Loucy (cell line): ENCODE results near the gene TACR1.

Experiments used
- H2AFZ ChIP-seq: fragments of 200-600 bp; sonication (generic); 2 replicates; pipeline ENCODE4 v1.6.0; 2016; ENCODE audit warnings: antibody characterized with exemption, mild to moderate bottlenecking, low read length, moderate library complexity
- H3F3A ChIP-seq: fragments of 200-600 bp; 2 replicates; pipeline ENCODE4 v1.6.0; 2016; ENCODE audit warnings: antibody characterized with exemption, low read depth, mild to moderate bottlenecking
- H3K27me3 ChIP-seq: fragments of 200-600 bp; sonication (generic); 2 replicates; pipeline ENCODE4 v1.6.1; 2014; ENCODE audit warnings: low read length, mild to moderate bottlenecking; ENCODE audit not compliant: insufficient read depth, poor library complexity, severe bottlenecking
- H3K36me3 ChIP-seq: fragments of 200-600 bp; sonication (generic); 2 replicates; pipeline ENCODE4 v1.6.1; 2016; ENCODE audit warnings: low read length; ENCODE audit not compliant: insufficient read depth
- H3K4me1 ChIP-seq: fragments of 200-600 bp; sonication (generic); 2 replicates; pipeline ENCODE4 v1.5.1; 2014; ENCODE audit warnings: low read length, mild to moderate bottlenecking; ENCODE audit not compliant: insufficient read depth, poor library complexity, severe bottlenecking
- H3K4me2 ChIP-seq: fragments of 200-600 bp; sonication (generic); 2 replicates; pipeline ENCODE4 v1.6.0; 2014; ENCODE audit warnings: antibody characterized with exemption, low read length, low read depth, mild to moderate bottlenecking; ENCODE audit not compliant: poor library complexity, severe bottlenecking
- H3K4me3 ChIP-seq: fragments of 200-600 bp; sonication (generic); 2 replicates; pipeline ENCODE4 v1.5.1; 2014; ENCODE audit warnings: low read length, mild to moderate bottlenecking, mixed read lengths; ENCODE audit not compliant: poor library complexity, severe bottlenecking
- H3K79me2 ChIP-seq: fragments of 200-600 bp; sonication (generic); 2 replicates; pipeline ENCODE4 v1.6.1; 2014; ENCODE audit warnings: low read length; ENCODE audit not compliant: insufficient read depth
- H3K9ac ChIP-seq: fragments of 200-600 bp; sonication (generic); 2 replicates; pipeline ENCODE4 v1.6.0; 2014; ENCODE audit warnings: mild to moderate bottlenecking, low read depth, low read length, moderate library complexity; ENCODE audit not compliant: poor library complexity, severe bottlenecking
- H3K9me2 ChIP-seq: fragments of 200-600 bp; sonication (generic); replicated peaks from 2 replicates; pipeline ENCODE4 v1.6.1; 2016; ENCODE audit warnings: low read depth, low read length, mixed read lengths
- H3K9me3 ChIP-seq: fragments of 200-600 bp; sonication (generic); 2 replicates; pipeline ENCODE4 v1.6.1; 2014; ENCODE audit warnings: mild to moderate bottlenecking, antibody characterized with exemption, low read length, low read depth; ENCODE audit not compliant: insufficient read depth
- H4K20me1 ChIP-seq: fragments of 200-600 bp; sonication (generic); 2 replicates; pipeline ENCODE4 v1.6.0; 2014; ENCODE audit warnings: antibody characterized with exemption, low read length, mild to moderate bottlenecking; ENCODE audit not compliant: insufficient read depth, poor library complexity, severe bottlenecking
- CTCF ChIP-seq: fragments of 200-600 bp; sonication (generic); conservative IDR thresholded peaks from 2 replicates; pipeline ENCODE4 v1.5.1; 2014; ENCODE audit warnings: mild to moderate bottlenecking, antibody characterized with exemption, low read length
- EZH2phosphoT487 ChIP-seq: fragments of 200-600 bp; IDR thresholded peaks from 2 replicates; pipeline ENCODE4 v1.6.1; 2018; ENCODE audit warnings: antibody characterized with exemption, mild to moderate bottlenecking, moderate library complexity, borderline replicate concordance

TACR1 gene

GRCh38 chr2:75002007-75002406 is 197.3 kb downstream of the TACR1 start:
- no peak overlapping the region for H3K9ac ChIP-seq
- H3K27me3 ChIP-seq = no peaks in the 10 kb centered on the region
- H3K9me3 ChIP-seq = no peaks in the 10 kb centered on the region
- H3K4me1 ChIP-seq = no peaks in the 10 kb centered on the region
- no peak overlapping the region for H3K4me3 ChIP-seq
- no peaks in the 10 kb centered on the region for H4K20me1 ChIP-seq
- no peaks in the 10 kb centered on the region for H3K9me2 ChIP-seq
- H3K36me3 ChIP-seq = no peaks in the 10 kb centered on the region
- no peaks in the 10 kb centered on the region for H3K79me2 ChIP-seq
- H3F3A ChIP-seq = no peaks in the 10 kb centered on the region
- no peak overlapping the region for H2AFZ ChIP-seq
- TF ChIP-seq CTCF = no peak
- no peak for TF ChIP-seq EZH2phosphoT487
- no peak overlapping the region for H3K4me2 ChIP-seq

DNA sequence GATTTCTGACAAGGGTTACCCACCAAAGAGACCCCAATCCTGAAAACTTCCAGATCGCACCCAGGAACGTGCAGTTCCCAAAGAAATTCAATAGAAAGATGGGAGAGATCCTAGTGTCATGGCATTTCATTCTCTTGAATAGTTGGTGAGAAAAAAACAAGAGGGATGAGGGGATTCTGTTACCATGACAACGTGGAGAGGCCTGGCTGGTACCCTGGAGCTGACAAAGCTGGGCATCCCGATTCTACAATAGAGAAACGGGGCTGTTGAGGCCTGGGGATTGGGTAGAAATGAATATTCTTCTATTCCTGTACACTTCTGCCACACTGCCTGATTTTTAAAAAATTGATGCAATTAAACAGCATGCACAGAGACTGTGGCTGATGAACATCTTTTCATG is 199.9 kb downstream of the TACR1 start:
- Histone ChIP-seq H3K4me3 (no peak overlapping the region), H3K4me1 (no peaks in the 10 kb centered on the region), H4K20me1 (no peaks in the 10 kb centered on the region), H3K4me2 (no peak overlapping the region), H3K9ac (no peak overlapping the region), H3K27me3 (no peaks in the 10 kb centered on the region), H3F3A (no peaks in the 10 kb centered on the region), H3K9me2 (no peaks in the 10 kb centered on the region), H3K36me3 (no peaks in the 10 kb centered on the region), H3K79me2 (no peaks in the 10 kb centered on the region), H3K9me3 (no peaks in the 10 kb centered on the region), H2AFZ (no peak overlapping the region)
- TF ChIP-seq EZH2phosphoT487 (no peak), CTCF (no peak)
